SK-N-SH (cell line): ENCODE measurements around the gene HYAL2. TPM values are rescaled to one million over a fixed set of nuclear protein-coding genes. Genes with fewer than 3 reads are reported as not detected.

Experiments
- CTCF ChIA-PET: fragments of 300-600, 350-600 bp; formaldehyde crosslinking; extraction: SDS; loops from one replicate; lab custom pipeline; 2021; lab: Yijun Ruan, JAX
- POLR2A ChIA-PET: fragments of 350-600 bp; sonication (Branson Sonifier 250); formaldehyde crosslinking; extraction: SDS; loops from one replicate; lab custom pipeline; 2020; ENCODE audit warnings: antibody characterized with exemption, inconsistent platforms; lab: Yijun Ruan, JAX
- DNase-seq: peaks from one replicate; pipeline ENCODE4 v3.0.0; 2012
- H2AFZ ChIP-seq: fragments of 200-600 bp; sonication (generic); 2 replicates; pipeline ENCODE4 v1.8.1; 2016; ENCODE audit warnings: antibody characterized with exemption, mild to moderate bottlenecking, low read depth
- H3F3A ChIP-seq: fragments of 200-600 bp; sonication (generic); replicated peaks from 2 replicates; pipeline ENCODE3; 2016; ENCODE audit warnings: antibody characterized with exemption, mild to moderate bottlenecking; ENCODE audit not compliant: insufficient read depth
- H3K27ac ChIP-seq, 2 experiments: fragments of 200-500 bp in 1 of 2; fragments of 200-600 bp in 1 of 2; sonication (Bioruptor generic) in 1 of 2; sonication (generic), shearing (Covaris generic) in 1 of 2; 2 replicates each; pipeline versions ENCODE4 v1.5.1 to v1.6.1; 2014 to 2016; ENCODE audit warnings: low read depth in 2 of 2, inconsistent platforms in 1 of 2, low read length in 1 of 2, mild to moderate bottlenecking in 1 of 2, mixed read lengths in 1 of 2
- H3K27me3 ChIP-seq: fragments of 200-600 bp; sonication (generic), shearing (Covaris generic); 2 replicates; pipeline ENCODE4 v1.6.1; 2016; ENCODE audit warnings: mixed run types; ENCODE audit not compliant: insufficient read depth
- H3K36me3 ChIP-seq, 2 experiments: fragments of 200-500 bp in 1 of 2; fragments of 200-600 bp in 1 of 2; sonication (Bioruptor generic) in 1 of 2; sonication (generic) in 1 of 2; replicated peaks in 1 of 2; 2 replicates each; pipeline versions ENCODE3 to v1.5.1; 2014 to 2016; ENCODE audit warnings: low read length in 1 of 2, mild to moderate bottlenecking in 1 of 2; ENCODE audit not compliant: insufficient read depth in 2 of 2, control insufficient read depth in 1 of 2
- H3K4me1 ChIP-seq, 2 experiments: fragments of 200-500 bp in 1 of 2; fragments of 200-600 bp in 1 of 2; sonication (Bioruptor generic) in 1 of 2; sonication (generic), shearing (Covaris generic) in 1 of 2; 2 replicates each; pipeline versions ENCODE4 v1.5.1 to v1.6.1; 2014 to 2016; ENCODE audit warnings: low read depth in 1 of 2, low read length in 1 of 2, mixed run types in 1 of 2; ENCODE audit not compliant: insufficient read depth in 2 of 2, control insufficient read depth in 1 of 2
- H3K4me2 ChIP-seq: fragments of 200-600 bp; sonication (generic), shearing (Covaris generic); 2 replicates; pipeline ENCODE4 v1.6.1; 2017; ENCODE audit warnings: mixed run types
- H3K4me3 ChIP-seq, 2 experiments: fragments of 200-500 bp in 1 of 2; fragments of 200-600 bp in 1 of 2; sonication (Bioruptor generic) in 1 of 2; sonication (generic), shearing (Covaris generic) in 1 of 2; 2 replicates each; pipeline versions ENCODE4 v1.5.1 to v1.8.1; 2014 to 2016; ENCODE audit warnings: low read depth in 2 of 2, inconsistent platforms in 1 of 2, low read length in 1 of 2, mild to moderate bottlenecking in 1 of 2, mixed read lengths in 1 of 2, moderate library complexity in 1 of 2
- H3K79me2 ChIP-seq: fragments of 200-600 bp; sonication (generic); 2 replicates; pipeline ENCODE4 v1.8.1; 2017; ENCODE audit warnings: mild to moderate bottlenecking; ENCODE audit not compliant: insufficient read depth
- H3K9ac ChIP-seq: fragments of 200-600 bp; sonication (generic); 2 replicates; pipeline ENCODE4 v1.6.1; 2017; ENCODE audit warnings: mixed run types
- H3K9me2 ChIP-seq: fragments of 200-600 bp; sonication (generic); 2 replicates; pipeline ENCODE4 v1.6.1; 2017; ENCODE audit warnings: mixed run types
- H3K9me3 ChIP-seq: fragments of 200-600 bp; sonication (generic); 2 replicates; pipeline ENCODE4 v1.6.1; 2017; ENCODE audit warnings: mixed run types, mild to moderate bottlenecking, moderate library complexity
- H4K20me1 ChIP-seq: fragments of 200-600 bp; sonication (generic); 2 replicates; pipeline ENCODE4 v1.6.1; 2017; ENCODE audit warnings: mild to moderate bottlenecking, mixed run types; ENCODE audit not compliant: insufficient read depth
- ELF1 ChIP-seq: IDR thresholded peaks from 2 replicates; pipeline ENCODE4 v1.4.0; 2012
- EP300 ChIP-seq, 2 experiments: IDR thresholded peaks; 2 replicates each; pipeline versions ENCODE4 v1.4.0 to v1.6.1; 2012; ENCODE audit warnings: borderline replicate concordance in 1 of 2, low read depth in 1 of 2, low read length in 1 of 2
- FOXM1 ChIP-seq: IDR thresholded peaks from 2 replicates; pipeline ENCODE4 v1.4.0; 2012; ENCODE audit warnings: low read depth, mild to moderate bottlenecking
- GABPA ChIP-seq: IDR thresholded peaks from 2 replicates; pipeline ENCODE4 v1.4.0; 2012; ENCODE audit warnings: low read depth, mild to moderate bottlenecking
- MEF2A ChIP-seq: IDR thresholded peaks from 2 replicates; pipeline ENCODE4 v1.4.0; 2012; ENCODE audit warnings: low read depth, borderline replicate concordance
- POLR2AphosphoS5 ChIP-seq: IDR thresholded peaks from 2 replicates; pipeline ENCODE4 v1.6.1; 2012; ENCODE audit warnings: low read depth, low read length
- SMC3 ChIP-seq: IDR thresholded peaks from 2 replicates; pipeline ENCODE4 v1.6.1; 2012; ENCODE audit warnings: low read depth, low read length, improper control_type of control experiment
- TAF1 ChIP-seq: IDR thresholded peaks from 2 replicates; pipeline ENCODE4 v1.6.1; 2012; ENCODE audit warnings: low read depth, mild to moderate bottlenecking, low read length, moderate library complexity, borderline replicate concordance
- USF1 ChIP-seq: IDR thresholded peaks from 2 replicates; pipeline ENCODE4 v1.4.0; 2012; ENCODE audit warnings: low read depth, borderline replicate concordance
- USF2 ChIP-seq: fragments of 150-350 bp; IDR thresholded peaks from 2 replicates; pipeline ENCODE4 v1.6.1; 2017; ENCODE audit warnings: antibody characterized with exemption, low read length, low read depth, borderline replicate concordance
- YY1 ChIP-seq: IDR thresholded peaks from 2 replicates; pipeline ENCODE4 v1.4.0; 2012; ENCODE audit warnings: low read depth, mild to moderate bottlenecking
- WGBS: methylation state at CpG from one replicate; pipeline ENCODE4 v1.1.6; 2017; ENCODE audit warnings: low lambda C conversion rate; 5-methylcytosine and 5-hydroxymethylcytosine counted together
- polyA plus RNA-seq, 3 experiments: library from polyadenylated mRNA; depleted of rRNA; stranded (reverse); fragments of >200 nt; gene quantifications; 2 replicates each; pipeline ENCODE4 v1.2.3, GENCODE V29; 2012
- TF ChIP-seq, protein P1 (sequence below): fragments of 200-600 bp; sonication (generic); IDR thresholded peaks from 2 replicates; pipeline ENCODE4 v1.6.1; 2017; ENCODE audit warnings: antibody characterized with exemption, mild to moderate bottlenecking, moderate library complexity
- TF ChIP-seq, protein P2 (sequence below): fragments of 150-350 bp; IDR thresholded peaks from 2 replicates; pipeline ENCODE4 v1.6.1; 2016; ENCODE audit warnings: mild to moderate bottlenecking, low read depth, low read length

Gene HYAL2
- polyA plus RNA-seq, 1 of the 3 experiments (the other 2 are of a cell fraction), result 135 TPM

DNA sequence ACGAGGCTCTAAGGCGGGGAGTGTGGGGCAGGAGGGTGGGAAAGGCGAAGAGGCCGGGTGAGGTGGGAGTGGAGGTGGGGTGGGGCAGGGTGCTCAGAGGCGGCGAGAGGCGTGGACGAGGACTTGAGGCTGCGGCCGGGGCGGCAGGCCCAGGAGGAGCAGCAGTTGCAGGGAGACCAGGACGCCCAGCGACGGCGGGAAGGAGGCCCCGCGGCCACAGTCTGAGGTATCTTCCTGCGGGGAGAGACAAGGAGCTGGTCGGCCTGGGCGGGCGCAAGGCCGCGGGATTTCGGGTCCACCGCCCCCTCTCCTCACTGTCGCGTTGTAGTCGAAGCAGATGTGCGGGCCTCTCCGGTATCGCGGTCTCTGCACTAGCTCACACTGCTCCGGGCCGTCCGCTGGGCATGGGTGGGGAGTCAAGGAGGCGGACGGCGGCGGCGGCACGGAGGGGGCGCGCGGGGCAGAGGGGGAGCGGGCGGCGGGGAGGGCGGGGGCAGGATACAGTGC lies 42.1 kb upstream of the HYAL2 start:
- Histone ChIP-seq H4K20me1 (no peaks in the 10 kb centered on the region), H3F3A (no peaks in the 10 kb centered on the region), H3K9ac (no peak overlapping the region), H3K4me3 (no peak overlapping the region), H3K27me3 (no peaks in the 10 kb centered on the region), H3K9me2 (no peaks in the 10 kb centered on the region), H3K79me2 (no peaks in the 10 kb centered on the region), H3K9me3 (no peaks in the 10 kb centered on the region), H3K36me3 (no peaks in the 10 kb centered on the region), H2AFZ (no peak overlapping the region), H3K4me1 (peaks cover 0 to 35% of the 10 kb centered on the region in 2 experiments; a peak in 1 of 4 replicates), H3K27ac (no peak overlapping the region; a peak in 1 of 4 replicates), H3K4me2 (no peak overlapping the region)
- ChIA-PET CTCF (interaction anchor here (0.9 to 1.4 kb wide), 2 partner anchors 72 to 178 kb away, joined by 3 to 4 read pairs; no protein-coding TSS in a partner anchor), POLR2A (no interaction called here)
- DNase-seq, result no peak
- 91% methylated on average over 43 of the region's 48 CpGs for WGBS
- no peak for TF ChIP-seq ELF1
- TF ChIP-seq, protein P1, sequence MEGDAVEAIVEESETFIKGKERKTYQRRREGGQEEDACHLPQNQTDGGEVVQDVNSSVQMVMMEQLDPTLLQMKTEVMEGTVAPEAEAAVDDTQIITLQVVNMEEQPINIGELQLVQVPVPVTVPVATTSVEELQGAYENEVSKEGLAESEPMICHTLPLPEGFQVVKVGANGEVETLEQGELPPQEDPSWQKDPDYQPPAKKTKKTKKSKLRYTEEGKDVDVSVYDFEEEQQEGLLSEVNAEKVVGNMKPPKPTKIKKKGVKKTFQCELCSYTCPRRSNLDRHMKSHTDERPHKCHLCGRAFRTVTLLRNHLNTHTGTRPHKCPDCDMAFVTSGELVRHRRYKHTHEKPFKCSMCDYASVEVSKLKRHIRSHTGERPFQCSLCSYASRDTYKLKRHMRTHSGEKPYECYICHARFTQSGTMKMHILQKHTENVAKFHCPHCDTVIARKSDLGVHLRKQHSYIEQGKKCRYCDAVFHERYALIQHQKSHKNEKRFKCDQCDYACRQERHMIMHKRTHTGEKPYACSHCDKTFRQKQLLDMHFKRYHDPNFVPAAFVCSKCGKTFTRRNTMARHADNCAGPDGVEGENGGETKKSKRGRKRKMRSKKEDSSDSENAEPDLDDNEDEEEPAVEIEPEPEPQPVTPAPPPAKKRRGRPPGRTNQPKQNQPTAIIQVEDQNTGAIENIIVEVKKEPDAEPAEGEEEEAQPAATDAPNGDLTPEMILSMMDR, result no peak
- TF ChIP-seq, protein P2, sequence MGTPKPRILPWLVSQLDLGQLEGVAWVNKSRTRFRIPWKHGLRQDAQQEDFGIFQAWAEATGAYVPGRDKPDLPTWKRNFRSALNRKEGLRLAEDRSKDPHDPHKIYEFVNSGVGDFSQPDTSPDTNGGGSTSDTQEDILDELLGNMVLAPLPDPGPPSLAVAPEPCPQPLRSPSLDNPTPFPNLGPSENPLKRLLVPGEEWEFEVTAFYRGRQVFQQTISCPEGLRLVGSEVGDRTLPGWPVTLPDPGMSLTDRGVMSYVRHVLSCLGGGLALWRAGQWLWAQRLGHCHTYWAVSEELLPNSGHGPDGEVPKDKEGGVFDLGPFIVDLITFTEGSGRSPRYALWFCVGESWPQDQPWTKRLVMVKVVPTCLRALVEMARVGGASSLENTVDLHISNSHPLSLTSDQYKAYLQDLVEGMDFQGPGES, result no peak
- no peak for TF ChIP-seq EP300 (IDR thresholded peaks at IDR 0.05; ENCODE audit: borderline replicate concordance in 1 of 2, low read depth in 1 of 2, low read length in 1 of 2)
- TF ChIP-seq USF2, result no peak
- no peak for TF ChIP-seq TAF1
- no peak for TF ChIP-seq GABPA
- TF ChIP-seq SMC3, result no peak
- no peak for TF ChIP-seq POLR2AphosphoS5
- TF ChIP-seq USF1, result no peak
- TF ChIP-seq FOXM1, result no peak
- no peak for TF ChIP-seq YY1
- no peak for TF ChIP-seq MEF2A
